Pancreas (tissue), 10 donors: ENCODE results near the gene ARHGEF1. TPM values are rescaled to one million over a fixed set of nuclear protein-coding genes. Genes with fewer than 3 reads are reported as not detected.

Experiments used
- ATAC-seq, 4 donors: fragments of 200-7000 bp; cut with Tn5 transposase; one replicate each; pipeline versions ENCODE4 v1.8.0 to v1.9.1; 2020; ENCODE audit warnings: mild to moderate bottlenecking in 4 of 4, moderate library complexity in 4 of 4
- DNase-seq, 6 donors: peaks; one replicate each; pipeline ENCODE4 v3.0.0-alpha.2; 2020
- FAIRE-seq: peaks from 2 replicates; lab custom pipeline; 2012; peaks lifted over from hg19 to GRCh38; lab: Jason Lieb, UNC
- H3K27ac ChIP-seq, 4 donors: fragments of 200-600 bp; sonication (generic); 1 replicate in 3 of 4; 2 replicates in 1 of 4; pipeline versions ENCODE4 v1.5.0 to v1.8.0; 2020
- H3K27me3 ChIP-seq, 4 donors: fragments of 200-600 bp; one replicate each; pipeline ENCODE4 v1.8.0; 2021
- H3K36me3 ChIP-seq, 3 donors: fragments of 200-600 bp; sonication (generic) in 1 of 3; one replicate each; pipeline versions ENCODE4 v1.5.0 to v1.8.0; 2020 to 2021
- H3K4me1 ChIP-seq, 3 donors: fragments of 200-600 bp; one replicate each; pipeline ENCODE4 v1.8.0; 2021
- H3K4me3 ChIP-seq, 4 donors: fragments of 200-600 bp; sonication (generic) in 2 of 4; one replicate each; pipeline versions ENCODE4 v1.5.0 to v1.8.0; 2020 to 2021
- H3K9me3 ChIP-seq, 4 donors: fragments of 200-600 bp; one replicate each; pipeline ENCODE4 v1.8.0; 2021
- CTCF ChIP-seq, 4 donors: fragments of 200-600 bp; sonication (generic) in 3 of 4; IDR thresholded peaks; one replicate each; pipeline versions ENCODE4 v1.5.0 to v1.8.0; 2021; ENCODE audit warnings: antibody characterized with exemption in 4 of 4
- WGBS, 2 donors: extraction: QIAGEN DNeasy Blood & Tissue Kit; methylation state at CpG; one replicate each; pipeline ENCODE4 v1.1.7; 2013; 5-methylcytosine and 5-hydroxymethylcytosine counted together
- intact Hi-C, 3 donors: fragments of 100-400 bp; cut with DNase I; formaldehyde crosslinking; loops; one replicate each; pipeline versions ENCODE4 v1.11.1 to v1.14.2; 2022
- polyA plus RNA-seq, 2 donors: library from polyadenylated mRNA; stranded (reverse); fragments of 200-250 nt; gene quantifications; one replicate each; pipeline ENCODE4 v1.2.3, GENCODE V29; 2013
- total RNA-seq, 6 donors: library from RNA; stranded (reverse); fragmentation: NEBNext Ultra II Directional in 4 of 6; extraction: Animal tissue kit (Norgen Biotek cat#: 25700) in 4 of 6; gene quantifications; one replicate each; pipeline versions ENCODE4 v1.2.1 to v1.2.4, GENCODE V29; 2021 to 2023
- donor health status: healthy with polysubstance abuse.
- donor health status: DM: no; HTN: no; CAD: no; lungs with moderate emphysema.
- donor health status: DM: no; HTN: no; CAD: no.
- donor health status: control.
- donor health status: control.
- donor health status: Bipolar disorder and iron deficiency.
- donor health status: DM: yes; HTN: yes; CAD: no.
- donor health status: DM: no; HTN: no; CAD: no.
- donor health status: DM: no; HTN: no; CAD: no.
- donor health status: DM: yes; HTN: yes; CAD: no.

Gene ARHGEF1
- total and polyA plus RNA-seq, 8 donors = 26.3 to 179 (median 39.3) TPM

- ATAC-seq (no peak), DNase-seq (no peak), FAIRE-seq (no peak)
- no peaks in the 10 kb centered on the region for H3K4me1 ChIP-seq
- no peaks in the 10 kb centered on the region for H3K27me3 ChIP-seq
- no peaks in the 10 kb centered on the region for H3K36me3 ChIP-seq
- no peak for TF ChIP-seq CTCF (IDR thresholded peaks at IDR 0.05)
- H3K27ac ChIP-seq = no peak overlapping the region
- WGBS, 2 donors = 65 to 68% methylated on average over 15 to 16 of the region's 16 CpGs
- H3K4me3 ChIP-seq = no peak overlapping the region
- intact Hi-C loops = no loop called here
- H3K9me3 ChIP-seq = no peaks in the 10 kb centered on the region
Measured at GRCh38 chr19:41926763-41927496, 43.9 kb downstream of the ARHGEF1 start.

DNA sequence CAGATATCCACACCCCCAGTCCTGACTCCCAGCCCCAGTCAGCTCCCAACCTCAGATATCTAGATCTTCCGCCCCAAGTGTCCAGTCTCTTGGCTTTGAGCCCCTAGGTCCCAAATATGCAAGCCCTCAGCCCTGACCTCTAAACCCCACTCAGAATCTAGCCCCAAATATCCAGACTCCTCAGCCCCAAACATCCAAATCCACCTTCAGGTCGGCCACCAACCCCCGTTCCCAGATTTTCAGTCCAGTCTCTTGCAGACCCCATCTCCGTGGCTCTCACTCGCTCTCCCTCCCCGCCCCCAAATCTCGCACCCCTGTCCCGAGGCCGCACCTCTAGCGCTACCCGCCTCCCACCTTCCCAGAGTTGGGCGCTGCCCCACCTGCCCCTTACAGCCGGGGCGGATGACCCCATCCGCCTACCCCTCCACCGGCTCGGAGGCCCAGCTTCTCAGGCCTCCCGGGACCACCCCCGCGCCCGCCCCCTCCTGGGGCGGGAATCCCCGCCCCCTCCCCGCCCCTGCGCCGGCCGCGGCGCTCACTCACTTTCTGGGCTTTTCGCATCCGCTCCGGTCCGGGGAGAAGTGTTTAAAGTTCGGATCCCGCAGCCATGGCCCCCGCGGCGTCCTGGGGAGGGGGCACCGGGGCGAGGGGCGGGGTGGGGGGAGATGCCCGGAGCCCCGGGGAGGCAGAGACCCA lies 44.7 kb downstream of the ARHGEF1 start:
- ATAC-seq = peak in 1 of 4 donors; percentile 8
- peak in 1 of 6 donors; percentile 62 for DNase-seq
- Histone ChIP-seq H3K27me3 (no peaks in the 10 kb centered on the region), H3K36me3 (no peaks in the 10 kb centered on the region), H3K4me1 (no peaks in the 10 kb centered on the region), H3K4me3 (peak overlapping the region in 3 of 4 donors; percentile 23 to 58 (median 44)), H3K9me3 (no peaks in the 10 kb centered on the region), H3K27ac (no peak overlapping the region)
- no peak for FAIRE-seq
- 18 to 31% methylated on average over 36 to 43 of the region's 43 CpGs for WGBS, 2 donors
- intact Hi-C loops = no loop called here
- no peak for TF ChIP-seq CTCF (IDR thresholded peaks at IDR 0.05)

DNA sequence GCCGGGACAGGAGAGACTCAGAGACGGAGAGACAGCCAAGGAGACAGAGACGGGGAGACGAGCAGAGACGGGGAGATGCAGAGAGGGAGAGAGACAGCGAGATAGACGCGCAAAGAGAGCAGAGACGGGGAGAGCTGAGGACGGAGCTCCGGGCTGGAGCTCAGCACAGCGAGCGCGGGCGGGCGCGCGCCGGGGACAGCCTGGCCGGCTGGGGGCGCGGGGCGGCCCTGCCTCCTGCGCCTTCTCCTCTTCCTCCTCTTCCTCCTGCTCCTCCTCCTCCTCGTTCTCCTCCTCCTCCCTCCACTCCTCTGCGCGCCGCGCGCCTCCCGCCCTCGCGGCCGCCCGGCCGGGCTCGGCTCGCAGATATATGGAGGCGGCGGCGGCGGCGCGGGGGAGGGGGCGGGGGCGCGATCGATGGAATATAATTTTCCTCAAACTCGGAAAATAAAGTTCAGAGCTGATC lies 45.3 kb downstream of the ARHGEF1 start, which contains the start of gene ERFL:
TSS of gene ERFL (minus strand) at position 229 of the 463 bp plus-strand sequence. CDS start 15,530 bp downstream, outside the sequence.
- intact Hi-C loops = no loop called here
- Histone ChIP-seq H3K27me3 (no peaks in the 10 kb centered on the region), H3K4me3 (peak within 1 kb of the TSS; percentile 19 to 58 (median 34)), H3K36me3 (no peaks in the 10 kb centered on the region), H3K9me3 (no peaks in the 10 kb centered on the region), H3K4me1 (no peaks in the 10 kb centered on the region), H3K27ac (no peak within 1 kb of the TSS)
- TF ChIP-seq CTCF (IDR thresholded peaks at IDR 0.05) = no peak
- ATAC-seq = peak; percentile 37 to 73 (median 69)
- FAIRE-seq = no peak
- WGBS, 2 donors = 1 to 2% methylated on average over 25 to 49 of the region's 49 CpGs
- DNase-seq = no peak

- intact Hi-C loops = no loop called here
- peak; percentile 56 to 70 (median 59) for ATAC-seq
- Histone ChIP-seq H3K9me3 (no peaks in the 10 kb centered on the region), H3K4me1 (no peaks in the 10 kb centered on the region), H3K27me3 (no peaks in the 10 kb centered on the region), H3K4me3 (peak overlapping the region; percentile 19 to 58 (median 34)), H3K27ac (no peak overlapping the region), H3K36me3 (no peaks in the 10 kb centered on the region)
- FAIRE-seq = no peak
- WGBS, 2 donors = 2% methylated on average over 21 to 29 of the region's 29 CpGs
- no peak for DNase-seq
- no peak for TF ChIP-seq CTCF (IDR thresholded peaks at IDR 0.05)
Measured at GRCh38 chr19:41928754-41929535, 46.0 kb downstream of the ARHGEF1 start.
